Cerebellar cortex (tissue), 1 donor: ENCODE data around the gene LRRN4.

Experiments used
- DNase-seq: peaks from one replicate; pipeline ENCODE4 v3.0.0-alpha.2; 2015; ENCODE audit warnings: low spot score

The LRRN4 gene

DNA sequence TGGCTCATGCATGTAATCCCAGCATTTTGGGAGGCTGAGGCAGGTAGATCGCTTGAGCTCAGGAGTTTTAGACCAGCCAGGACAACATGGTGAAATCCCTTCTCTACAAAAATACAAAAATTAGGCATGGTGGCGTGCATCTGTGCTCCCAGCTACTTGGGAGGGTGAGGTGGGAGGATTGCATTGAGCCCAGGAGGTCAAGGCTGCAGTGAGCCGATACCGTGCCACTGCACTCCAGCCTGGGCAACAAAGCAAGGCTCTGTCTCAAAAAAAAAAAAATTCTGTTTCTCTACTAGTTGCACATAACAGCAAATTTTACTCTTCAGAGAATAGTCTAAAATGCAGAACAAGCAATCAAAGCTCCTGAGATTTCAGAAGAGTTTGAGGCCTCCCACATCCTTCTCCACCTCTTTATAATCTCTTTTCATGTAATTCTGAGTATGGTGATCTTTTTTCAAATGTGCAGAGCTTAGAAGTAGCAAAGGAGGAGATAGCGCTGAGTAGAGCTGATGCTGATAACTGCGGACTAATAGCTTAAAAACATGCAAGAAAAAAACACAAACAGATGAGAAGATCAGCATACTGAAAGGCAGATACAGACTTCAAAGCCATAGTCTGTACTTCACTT, 23.3 kb downstream of the LRRN4 start:
- DNase-seq, result no peak

DNA sequence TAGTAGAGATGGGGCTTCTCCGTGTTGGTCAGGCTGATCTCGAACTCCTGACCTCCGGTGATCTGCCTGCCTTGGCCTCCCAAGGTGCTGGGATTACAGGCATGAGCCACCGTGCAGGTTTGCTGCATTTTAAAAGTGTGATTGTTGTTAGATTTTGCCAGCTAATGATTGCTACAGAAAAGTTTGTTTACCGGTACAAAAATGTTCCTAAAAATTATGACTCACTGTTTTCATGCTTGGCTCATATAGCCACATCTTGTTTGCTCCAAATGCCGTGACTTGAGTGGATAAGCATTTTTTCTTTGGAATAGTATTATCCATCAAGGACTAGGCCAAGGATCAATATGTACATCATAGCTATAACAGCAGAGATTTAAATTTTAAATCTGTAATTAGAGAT, 24.3 kb downstream of the LRRN4 start:
- no peak for DNase-seq

DNA sequence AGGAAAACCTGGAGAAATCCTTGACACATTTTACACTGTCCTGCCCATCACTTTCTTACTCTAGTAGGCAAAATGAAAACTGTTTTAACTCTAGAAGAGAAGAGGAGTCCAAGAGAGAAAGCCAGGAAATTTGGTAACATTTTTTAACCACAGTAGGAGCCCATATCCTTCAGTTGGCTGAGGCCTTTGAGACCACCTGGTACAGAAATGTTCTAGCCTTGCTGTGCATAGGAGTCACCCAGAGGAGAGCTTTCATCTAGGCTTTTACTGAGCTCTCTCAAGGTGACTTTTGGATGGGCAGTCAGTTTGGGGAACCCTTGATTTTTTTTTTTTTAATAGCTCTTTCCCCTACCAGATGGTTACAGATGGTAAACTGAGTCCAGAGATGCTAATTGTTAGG, 25.0 kb downstream of the LRRN4 start:
- DNase-seq, result no peak

DNA sequence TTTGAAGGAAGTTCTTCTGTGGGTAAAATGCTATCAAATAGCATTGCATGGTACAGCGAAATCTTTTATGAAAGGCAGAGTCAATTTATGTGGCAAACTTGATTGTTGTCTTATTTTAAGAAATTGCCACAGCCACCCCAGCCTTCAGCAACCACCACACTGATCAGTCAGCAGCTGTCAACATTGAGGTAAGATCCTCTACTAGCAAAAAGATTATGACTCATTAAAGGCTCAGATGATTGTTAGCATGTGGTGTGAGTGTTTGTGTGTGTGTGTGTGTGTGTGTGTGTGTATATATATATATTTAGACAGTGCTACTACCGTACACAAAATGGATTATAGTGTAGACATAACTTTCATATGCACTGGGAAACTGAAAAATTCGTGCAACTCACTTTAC, 27.8 kb downstream of the LRRN4 start:
- no peak for DNase-seq

DNA sequence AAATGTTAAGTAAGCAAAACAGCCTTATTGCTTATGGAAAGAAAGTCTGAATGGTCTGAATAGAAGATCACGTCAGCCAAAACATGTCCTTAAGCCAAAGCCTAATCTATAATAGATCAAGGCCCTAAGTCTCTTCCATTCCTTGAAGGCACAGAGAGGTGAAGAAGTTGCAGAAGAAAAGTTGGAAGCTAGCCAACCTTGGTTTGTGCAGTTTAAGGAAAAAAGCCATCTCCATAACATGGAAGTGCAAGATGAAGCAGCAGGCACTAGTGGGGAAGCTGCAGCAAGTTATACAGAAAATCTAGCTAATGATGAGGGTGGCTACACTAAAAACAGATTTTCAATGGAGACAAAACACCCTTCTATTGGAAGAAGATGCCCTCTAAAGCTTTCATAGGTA, 29.1 kb downstream of the LRRN4 start:
- DNase-seq, result no peak

DNA sequence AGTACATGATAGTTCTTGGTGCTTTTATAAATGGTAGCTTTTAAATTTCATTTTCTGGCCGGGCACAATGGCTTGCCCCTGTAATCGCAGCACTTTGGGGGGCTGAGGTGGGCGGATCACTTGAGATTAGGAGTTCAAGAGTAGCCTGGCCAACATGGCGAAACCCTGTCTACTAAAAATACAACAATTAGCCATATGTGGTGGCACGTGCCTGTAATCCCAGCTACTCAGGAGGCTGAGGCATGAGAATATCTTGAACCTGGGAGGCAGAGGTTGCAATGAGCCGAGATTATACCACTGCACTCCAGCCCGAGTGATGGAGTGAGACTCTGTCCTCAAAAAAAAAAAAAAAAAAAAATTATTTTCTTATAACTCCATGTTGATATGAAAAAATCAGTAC, 36.0 kb downstream of the LRRN4 start:
- DNase-seq, result no peak

DNA sequence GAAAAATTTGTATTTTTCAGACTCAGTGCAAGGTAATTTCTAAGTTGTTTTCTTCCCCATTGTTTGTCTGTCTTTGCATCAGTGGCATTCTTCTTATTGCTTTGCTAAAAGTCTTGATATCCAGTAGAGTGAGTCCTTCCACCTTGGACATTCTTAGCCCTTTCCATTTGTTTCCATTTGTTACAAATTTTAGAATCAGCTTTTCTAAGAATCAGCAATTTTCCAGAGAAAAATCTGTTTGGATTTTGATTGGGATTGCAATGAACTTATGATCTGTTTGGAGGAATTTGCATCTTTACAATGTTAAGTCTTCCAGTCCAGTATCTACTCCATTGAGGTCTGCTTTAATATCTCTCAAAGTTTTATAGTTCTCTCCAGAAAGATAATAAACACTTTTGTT, 36.4 kb downstream of the LRRN4 start:
- no peak for DNase-seq

DNA sequence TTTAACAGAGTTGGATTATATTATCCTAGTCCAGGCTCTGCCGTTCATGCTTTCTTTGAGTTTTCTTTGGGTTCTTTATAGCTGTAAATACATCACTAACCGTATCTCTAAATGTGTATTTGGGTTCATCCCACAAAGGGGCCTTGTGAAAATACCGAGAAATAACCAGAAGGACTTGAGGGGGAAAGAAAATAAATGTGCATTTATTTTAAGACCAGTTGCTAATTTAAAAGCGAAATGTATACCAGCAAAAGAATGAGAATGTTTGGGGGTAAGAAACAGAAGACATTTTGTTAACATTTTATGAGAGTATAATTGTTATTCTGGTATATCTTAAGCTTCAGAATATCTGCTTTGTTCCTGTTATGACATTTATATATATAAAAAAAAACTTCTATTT, 38.9 kb downstream of the LRRN4 start:
- DNase-seq, result no peak

DNA sequence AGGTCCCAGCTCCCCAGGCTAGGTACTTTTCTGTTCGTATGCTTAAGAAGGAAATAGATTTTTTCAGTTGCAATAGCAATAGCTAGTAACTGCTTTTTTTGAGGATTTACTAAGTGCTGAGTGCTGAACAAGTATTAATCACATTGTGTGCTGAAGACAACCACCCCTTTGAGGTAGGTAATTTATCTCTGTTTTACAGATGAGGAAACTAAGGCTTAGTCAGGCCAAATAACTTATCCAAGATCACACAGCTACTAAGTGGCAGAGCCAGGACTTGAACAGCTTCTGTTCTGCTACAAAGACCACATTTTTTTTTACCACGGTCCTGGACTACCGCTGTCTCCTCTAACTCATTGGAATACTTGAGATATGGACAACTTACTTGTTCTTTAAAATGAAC, 39.8 kb downstream of the LRRN4 start:
- DNase-seq, result no peak

DNA sequence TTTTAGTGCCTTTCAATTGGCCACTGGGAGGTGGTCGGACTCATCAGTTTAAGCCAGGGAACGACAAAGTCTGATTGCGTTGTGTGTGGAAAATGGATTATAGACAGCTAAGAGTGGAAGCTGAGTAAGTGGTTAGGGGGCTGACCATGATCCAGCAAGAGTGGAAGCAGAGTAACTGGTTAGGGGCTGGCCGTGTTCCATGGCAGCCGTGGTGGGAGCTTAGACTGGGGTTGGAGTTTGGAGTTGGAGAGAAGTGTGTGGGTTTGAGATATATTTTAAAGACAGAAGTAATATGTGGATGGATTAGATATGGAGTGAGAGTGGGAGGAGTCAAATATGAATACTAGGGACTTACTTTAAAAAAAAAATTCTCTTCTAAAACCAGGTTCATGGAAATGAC, 41.7 kb downstream of the LRRN4 start:
- DNase-seq, result no peak

DNA sequence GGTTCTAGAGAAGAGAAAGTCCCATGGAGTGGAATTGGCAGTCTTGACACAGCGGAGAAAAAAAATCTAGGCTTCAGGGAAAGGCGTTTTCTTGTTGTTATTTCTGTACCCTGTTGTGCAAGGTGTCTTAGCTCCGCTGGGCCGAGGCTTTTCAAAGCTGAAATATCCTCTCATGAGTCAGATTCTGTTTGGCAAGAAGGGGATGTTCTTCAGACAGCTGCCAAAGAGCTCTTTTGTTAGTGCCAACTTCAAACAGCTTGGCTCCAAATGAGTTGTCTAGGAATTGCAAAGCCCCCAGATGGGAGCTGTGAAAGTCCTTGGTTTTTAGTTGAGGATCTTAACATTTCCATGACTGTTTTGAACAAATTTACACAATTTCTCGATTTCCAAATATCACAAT, 45.6 kb downstream of the LRRN4 start:
- DNase-seq, result peak; percentile 30

DNA sequence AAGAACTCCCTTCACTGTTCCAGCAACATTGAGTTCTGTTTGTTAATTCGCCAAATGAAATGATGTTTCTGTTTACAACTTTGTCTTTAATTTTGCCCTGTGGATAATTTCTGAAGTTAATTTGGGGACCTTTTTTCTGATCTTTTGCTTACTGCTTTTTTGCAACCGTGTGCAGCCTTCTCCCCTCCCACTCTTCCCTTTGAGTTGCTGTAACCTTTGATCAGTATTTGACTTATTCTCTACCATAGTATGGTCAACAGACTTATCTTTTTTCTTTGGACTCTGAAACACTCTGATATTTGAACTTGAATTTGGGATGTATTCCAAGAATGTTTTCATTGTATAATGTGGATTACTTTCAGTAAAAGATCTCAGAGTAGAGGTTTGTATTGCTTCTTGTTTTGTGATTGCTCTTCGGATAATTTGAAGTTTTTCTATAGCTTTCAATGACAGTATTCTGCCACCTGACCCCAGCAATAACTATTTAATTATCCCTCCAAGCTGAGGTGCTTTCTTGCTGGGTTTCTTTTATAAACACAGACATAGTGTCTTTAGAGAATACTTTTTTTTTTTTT, 46.2 kb downstream of the LRRN4 start:
- DNase-seq, result no peak

DNA sequence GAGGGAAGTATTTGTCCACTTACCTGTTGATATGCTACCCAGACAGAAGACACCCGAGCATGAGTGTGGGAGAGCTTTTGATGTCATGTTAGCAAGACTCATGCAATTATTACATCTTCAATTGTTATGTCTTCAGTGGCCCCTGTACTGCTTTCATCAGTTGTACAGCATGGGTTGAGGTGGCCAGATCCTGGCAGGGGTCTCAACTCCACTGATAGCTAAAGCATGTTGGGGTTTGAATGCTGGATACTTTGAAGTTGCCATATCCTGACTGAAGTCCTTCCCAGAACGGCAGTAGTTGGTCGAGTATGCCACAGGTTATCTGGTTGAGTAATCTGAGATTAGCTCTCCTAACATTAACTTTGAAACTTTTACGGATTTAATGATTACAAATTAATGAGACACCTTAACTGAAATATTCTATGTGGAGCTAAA, 46.7 kb downstream of the LRRN4 start:
- peak; percentile 15 for DNase-seq

DNA sequence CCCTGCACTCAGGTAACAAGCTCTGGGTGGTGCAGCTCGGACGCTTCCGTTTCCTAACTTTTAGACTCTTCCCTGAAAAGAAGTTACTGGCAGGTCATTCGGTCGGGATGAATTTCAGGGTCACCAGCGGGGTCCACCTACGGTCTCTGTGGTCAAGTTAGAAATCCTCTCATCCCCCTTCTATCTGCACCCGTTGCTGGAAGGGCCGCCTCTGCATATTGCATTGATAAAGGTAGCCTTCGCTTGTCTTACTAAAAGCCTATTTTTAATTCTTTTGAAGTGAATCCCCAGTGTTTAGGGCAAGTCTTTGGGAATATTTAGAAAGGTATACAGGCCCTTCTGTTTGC, 47.3 kb downstream of the LRRN4 start:
- no peak for DNase-seq

DNA sequence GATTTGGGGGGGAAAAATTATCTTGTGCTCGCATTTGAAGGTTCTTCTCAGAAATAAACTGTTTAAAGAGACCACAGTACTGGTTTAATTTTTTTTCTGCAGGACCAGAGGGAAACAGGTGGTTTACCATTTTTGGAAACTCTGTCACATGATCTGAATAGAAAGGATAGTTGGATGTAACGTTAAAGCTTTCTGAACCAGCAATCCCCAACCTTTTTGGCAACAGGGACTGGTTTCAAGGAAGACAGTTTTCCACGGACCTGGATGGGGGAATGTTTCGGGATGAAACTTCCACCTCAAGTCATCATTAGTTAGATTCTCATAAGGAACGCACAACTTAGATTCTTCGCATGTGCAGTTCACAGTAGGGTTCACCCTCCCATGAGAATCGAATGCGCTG, 53.0 kb downstream of the LRRN4 start:
- DNase-seq, result peak; percentile 52

DNA sequence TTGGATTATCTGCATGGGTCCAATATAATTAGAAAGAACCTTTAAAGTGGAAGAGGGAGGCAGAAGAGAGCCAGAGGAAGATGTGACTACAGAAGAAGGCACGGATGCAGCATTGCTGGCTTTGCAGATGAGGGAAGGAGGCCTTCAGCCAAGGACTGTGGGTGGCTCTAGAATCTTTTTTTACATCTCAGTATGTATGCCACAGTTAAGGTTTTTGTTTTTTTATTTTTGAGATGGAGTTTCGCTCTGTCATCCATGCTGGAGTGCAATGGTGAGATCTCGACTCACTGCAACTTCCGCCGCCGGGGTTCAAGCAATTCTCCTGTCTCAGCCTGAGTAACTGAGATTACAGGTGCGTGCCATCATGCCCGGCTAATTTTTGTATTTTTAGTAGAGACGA, 54.1 kb downstream of the LRRN4 start:
- no peak for DNase-seq

DNA sequence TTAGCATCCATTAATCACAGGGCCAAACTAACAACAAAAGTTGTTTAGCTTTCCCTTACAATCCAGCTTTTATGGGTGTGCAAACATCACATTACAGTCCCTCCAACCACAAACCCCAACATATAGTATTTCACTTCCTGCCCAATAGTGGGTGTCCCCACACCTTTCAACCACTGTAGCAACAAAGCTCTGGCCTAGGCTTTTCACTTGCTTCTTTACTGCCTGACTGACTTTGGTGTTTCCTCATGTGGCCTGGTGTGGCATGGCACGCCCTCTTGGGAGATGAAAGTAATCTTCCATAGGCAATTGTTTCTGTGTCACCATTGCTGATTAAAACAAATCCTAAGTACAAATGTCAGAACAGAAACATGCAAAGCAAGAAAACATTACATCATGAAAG, 57.1 kb downstream of the LRRN4 start:
- DNase-seq, result no peak

DNA sequence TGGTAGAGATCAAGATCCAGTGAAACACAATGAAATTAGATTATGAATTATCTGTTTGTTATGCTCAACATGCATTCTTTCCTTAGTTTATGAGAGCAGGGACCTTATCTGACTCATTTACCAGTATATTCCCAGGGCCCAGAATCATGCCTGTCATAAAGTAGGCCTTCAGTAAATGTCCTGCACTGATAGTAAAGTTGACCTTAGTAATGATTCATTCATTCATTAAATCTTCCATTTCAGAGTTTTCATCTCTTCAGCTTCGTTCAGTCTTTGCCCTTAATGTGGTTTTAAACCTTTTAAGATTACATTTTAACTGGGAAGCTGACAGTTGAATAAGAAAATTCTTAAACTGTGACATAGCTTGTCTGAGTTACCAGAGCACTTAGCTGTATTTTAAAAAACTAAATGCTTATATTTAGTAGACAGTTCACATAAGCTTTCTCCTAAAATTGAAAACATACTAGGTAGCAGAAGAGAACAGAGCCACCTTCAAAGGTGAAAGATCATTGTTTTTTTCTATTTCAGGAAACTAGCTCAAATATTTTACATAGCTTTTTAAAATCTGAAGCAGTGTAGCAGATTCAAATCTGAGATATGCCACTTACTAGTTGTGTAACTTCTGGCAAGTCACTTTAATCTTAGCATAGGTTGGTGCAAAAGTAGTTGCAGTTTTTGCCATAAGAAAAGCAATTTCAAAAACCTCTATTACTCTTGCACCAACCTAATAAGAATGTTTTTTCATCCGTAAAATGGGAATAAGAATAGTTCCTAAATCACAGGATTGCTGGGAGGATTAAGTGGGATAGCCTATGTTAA, 62.0 kb downstream of the LRRN4 start:
- no peak for DNase-seq

DNA sequence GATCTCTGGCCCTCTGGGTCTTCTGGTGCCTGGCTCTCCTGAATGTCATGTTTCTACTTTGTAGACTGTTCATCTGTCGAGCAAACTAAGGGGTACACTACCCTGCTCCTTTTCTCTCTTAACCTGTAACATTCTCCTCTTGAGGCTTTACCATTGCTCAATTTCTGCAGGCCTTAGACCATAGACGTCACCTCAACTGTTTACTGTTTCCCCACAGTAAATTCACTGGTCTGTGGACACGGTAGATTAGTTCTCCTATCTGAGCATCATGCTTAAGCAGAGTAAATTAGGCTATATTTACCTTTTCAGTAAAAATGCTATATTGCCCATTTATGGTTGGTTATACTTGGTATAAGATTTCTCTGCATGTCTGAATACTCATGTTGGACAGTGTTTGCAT, 62.9 kb downstream of the LRRN4 start:
- DNase-seq, result no peak
